Neural cell (in vitro differentiated cells): Measurements from ENCODE around the gene TYW1B.
"Not testable (repeated sequence)": the region's sequence is repeated elsewhere in the genome, so short reads cannot be mapped to it uniquely, and the experiment has no call there.

Experiments used
- EP300 ChIP-seq: fragments of 450-650 bp; conservative IDR thresholded peaks from 2 replicates; pipeline ENCODE4 v1.6.1; 2014; ENCODE audit warnings: antibody characterized with exemption, mild to moderate bottlenecking, moderate library complexity; ENCODE audit not compliant: poor library complexity, severe bottlenecking
- EZH2 ChIP-seq: fragments of 200-600, 300-800 bp; shearing (Covaris generic), sonication (generic); IDR thresholded peaks from 2 replicates; pipeline ENCODE4 v1.6.1; 2014; ENCODE audit warnings: antibody characterized with exemption, low read length, borderline replicate concordance, mild to moderate bottlenecking; ENCODE audit not compliant: insufficient read depth, poor library complexity, severe bottlenecking
- POLR2AphosphoS5 ChIP-seq: IDR thresholded peaks from 2 replicates; pipeline ENCODE4 v1.6.1; 2012
- RAD21 ChIP-seq: fragments of 450-650 bp; conservative IDR thresholded peaks from 2 replicates; pipeline ENCODE4 v1.6.1; 2014; ENCODE audit warnings: antibody characterized with exemption, mild to moderate bottlenecking, moderate library complexity
- SMC3 ChIP-seq: fragments of 450-650 bp; conservative IDR thresholded peaks from 2 replicates; pipeline ENCODE4 v1.6.1; 2014; ENCODE audit warnings: antibody characterized with exemption, mild to moderate bottlenecking, moderate library complexity; ENCODE audit not compliant: poor library complexity
- TF ChIP-seq, protein P1 (sequence below): fragments of 450-650 bp; IDR thresholded peaks from 2 replicates; pipeline ENCODE4 v1.5.1; 2014; ENCODE audit warnings: antibody characterized with exemption, mild to moderate bottlenecking, moderate library complexity; ENCODE audit not compliant: poor library complexity, severe bottlenecking

DNA sequence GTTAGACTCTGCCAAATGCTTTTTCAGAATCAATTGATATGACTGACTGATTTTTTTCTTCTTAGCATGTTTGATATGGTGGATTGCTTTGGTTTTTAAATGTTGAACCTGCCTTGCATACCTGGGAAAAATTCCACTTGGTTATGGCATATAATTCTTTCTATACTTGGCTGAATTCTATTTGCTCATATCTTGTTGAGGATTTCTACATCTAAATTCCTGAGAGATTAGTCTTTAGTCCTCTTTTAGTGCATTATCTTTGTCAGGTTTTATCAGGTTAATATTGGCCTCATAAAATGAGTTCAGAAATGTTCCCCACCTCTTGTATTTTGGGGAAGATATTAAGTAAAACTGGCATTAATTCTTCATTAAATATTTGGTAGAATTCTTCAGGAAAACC is 79.4 kb downstream of the TYW1B start:
- TF ChIP-seq, protein P1, sequence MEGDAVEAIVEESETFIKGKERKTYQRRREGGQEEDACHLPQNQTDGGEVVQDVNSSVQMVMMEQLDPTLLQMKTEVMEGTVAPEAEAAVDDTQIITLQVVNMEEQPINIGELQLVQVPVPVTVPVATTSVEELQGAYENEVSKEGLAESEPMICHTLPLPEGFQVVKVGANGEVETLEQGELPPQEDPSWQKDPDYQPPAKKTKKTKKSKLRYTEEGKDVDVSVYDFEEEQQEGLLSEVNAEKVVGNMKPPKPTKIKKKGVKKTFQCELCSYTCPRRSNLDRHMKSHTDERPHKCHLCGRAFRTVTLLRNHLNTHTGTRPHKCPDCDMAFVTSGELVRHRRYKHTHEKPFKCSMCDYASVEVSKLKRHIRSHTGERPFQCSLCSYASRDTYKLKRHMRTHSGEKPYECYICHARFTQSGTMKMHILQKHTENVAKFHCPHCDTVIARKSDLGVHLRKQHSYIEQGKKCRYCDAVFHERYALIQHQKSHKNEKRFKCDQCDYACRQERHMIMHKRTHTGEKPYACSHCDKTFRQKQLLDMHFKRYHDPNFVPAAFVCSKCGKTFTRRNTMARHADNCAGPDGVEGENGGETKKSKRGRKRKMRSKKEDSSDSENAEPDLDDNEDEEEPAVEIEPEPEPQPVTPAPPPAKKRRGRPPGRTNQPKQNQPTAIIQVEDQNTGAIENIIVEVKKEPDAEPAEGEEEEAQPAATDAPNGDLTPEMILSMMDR: not testable (repeated sequence)
- not testable (repeated sequence) for TF ChIP-seq RAD21, EZH2, POLR2AphosphoS5, EP300, SMC3
